OCI-LY7 (cell line): ENCODE results near the gene UBE2D4. TPM values are rescaled to one million over a fixed set of nuclear protein-coding genes. Genes with fewer than 3 reads are reported as not detected.
"Not testable (repeated sequence)": the region's sequence is repeated elsewhere in the genome, so short reads cannot be mapped to it uniquely, and the experiment has no call there.

Experiments
- BruUV-seq: library from RNA; stranded (reverse); fragments of 400-500 nt; replicated peaks from 2 replicates; lab custom pipeline; 2021; lab: Mats Ljungman, UMichigan
- CTCF ChIA-PET: fragments of 300-600 bp; sonication (Branson Sonifier 250); formaldehyde crosslinking; loops from one replicate; lab custom pipeline; 2022; ENCODE audit warnings: antibody characterized with exemption; ENCODE audit not compliant: unreplicated experiment; lab: Charles Lee
- POLR2A ChIA-PET: fragments of 300-600 bp; sonication (Branson Sonifier 250); formaldehyde crosslinking; loops from one replicate; lab custom pipeline; 2022; ENCODE audit warnings: antibody characterized with exemption; lab: Charles Lee
- DNase-seq: peaks from one replicate; pipeline ENCODE4 v3.0.0-alpha.2; 2015; ENCODE audit warnings: low spot score
- H2AFZ ChIP-seq: fragments of 200-600 bp; sonication (generic), shearing (Covaris generic); 2 replicates; pipeline ENCODE4 v1.6.1; 2014; ENCODE audit warnings: mild to moderate bottlenecking, antibody characterized with exemption, low read length, moderate library complexity
- H3K27ac ChIP-seq: fragments of 200-600 bp; sonication (generic); 2 replicates; pipeline ENCODE4 v1.5.1; 2014; ENCODE audit warnings: mixed run types, low read depth, mild to moderate bottlenecking, moderate library complexity, low read length, inconsistent platforms; ENCODE audit not compliant: poor library complexity, severe bottlenecking
- H3K36me3 ChIP-seq: fragments of 200-600 bp; sonication (generic); 2 replicates; pipeline ENCODE4 v1.6.1; 2014; ENCODE audit warnings: mild to moderate bottlenecking, antibody characterized with exemption, low read length, moderate library complexity, mixed read lengths; ENCODE audit not compliant: insufficient read depth
- H3K4me1 ChIP-seq: fragments of 200-600 bp; sonication (generic); 2 replicates; pipeline ENCODE4 v1.5.1; 2014; ENCODE audit warnings: mild to moderate bottlenecking, low read length; ENCODE audit not compliant: insufficient read depth, poor library complexity, severe bottlenecking
- H3K4me2 ChIP-seq: fragments of 200-600 bp; sonication (generic); 2 replicates; pipeline ENCODE4 v1.6.1; 2014; ENCODE audit warnings: mild to moderate bottlenecking, low read length
- H3K4me3 ChIP-seq: fragments of 200-600 bp; sonication (generic); 2 replicates; pipeline ENCODE4 v1.5.1; 2014; ENCODE audit warnings: mild to moderate bottlenecking, low read depth, low read length; ENCODE audit not compliant: poor library complexity, severe bottlenecking
- H3K79me2 ChIP-seq: fragments of 200-600 bp; sonication (generic); 2 replicates; pipeline ENCODE4 v1.6.1; 2016; ENCODE audit warnings: low read depth, mild to moderate bottlenecking, low read length, moderate library complexity, mixed read lengths; ENCODE audit not compliant: insufficient read depth
- H3K9me2 ChIP-seq: fragments of 200-600 bp; sonication (generic); 2 replicates; pipeline ENCODE4 v1.6.1; 2016; ENCODE audit warnings: mild to moderate bottlenecking, low read length, mixed read lengths; ENCODE audit not compliant: insufficient read depth
- H3K9me3 ChIP-seq: fragments of 200-600 bp; sonication (generic); 2 replicates; pipeline ENCODE4 v1.6.1; 2014; ENCODE audit warnings: mild to moderate bottlenecking, mixed run types, low read length, mixed read lengths
- H4K20me1 ChIP-seq: fragments of 200-600 bp; sonication (generic); 2 replicates; pipeline ENCODE4 v1.6.1; 2014; ENCODE audit warnings: mild to moderate bottlenecking, antibody characterized with exemption, low read length, moderate library complexity, mixed read lengths; ENCODE audit not compliant: insufficient read depth
- intact Hi-C: fragments of 100-400 bp; cut with micrococcal nuclease; formaldehyde crosslinking; loops from one replicate; pipeline ENCODE4 v1.10.0; 2022; ENCODE audit not compliant: unreplicated experiment
- total RNA-seq, 2 experiments: library from RNA; depleted of rRNA in 1 of 2; stranded (reverse); fragments of >200 nt in 1 of 2; shearing (Covaris generic) in 1 of 2; gene quantifications; 2 replicates each; pipeline ENCODE4 v1.2.3, GENCODE V29; 2014 to 2022

The UBE2D4 gene
- total RNA-seq, 2 experiments from 2014 or later, result 2.8 to 3.8 TPM

- H3K9me2 ChIP-seq, H2AFZ ChIP-seq, H3K4me2 ChIP-seq, H3K27ac ChIP-seq, BruUV-seq, DNase-seq, intact Hi-C loops, H3K79me2 ChIP-seq, H3K4me3 ChIP-seq, H4K20me1 ChIP-seq, CTCF ChIA-PET, H3K9me3 ChIP-seq, H3K36me3 ChIP-seq, H3K4me1 ChIP-seq, POLR2A ChIA-PET: not testable (repeated sequence)
These were observed 42.2 kb downstream of the UBE2D4 start for GRCh38 chr7:43968172-43969040.

- H3K9me2 ChIP-seq, H4K20me1 ChIP-seq, H2AFZ ChIP-seq, H3K36me3 ChIP-seq, H3K4me1 ChIP-seq, H3K9me3 ChIP-seq, H3K27ac ChIP-seq, H3K79me2 ChIP-seq, BruUV-seq, POLR2A ChIA-PET, CTCF ChIA-PET, intact Hi-C loops, H3K4me2 ChIP-seq, DNase-seq, H3K4me3 ChIP-seq: not testable (repeated sequence)
These were observed 43.4 kb downstream of the UBE2D4 start for GRCh38 chr7:43969586-43969985.

DNA sequence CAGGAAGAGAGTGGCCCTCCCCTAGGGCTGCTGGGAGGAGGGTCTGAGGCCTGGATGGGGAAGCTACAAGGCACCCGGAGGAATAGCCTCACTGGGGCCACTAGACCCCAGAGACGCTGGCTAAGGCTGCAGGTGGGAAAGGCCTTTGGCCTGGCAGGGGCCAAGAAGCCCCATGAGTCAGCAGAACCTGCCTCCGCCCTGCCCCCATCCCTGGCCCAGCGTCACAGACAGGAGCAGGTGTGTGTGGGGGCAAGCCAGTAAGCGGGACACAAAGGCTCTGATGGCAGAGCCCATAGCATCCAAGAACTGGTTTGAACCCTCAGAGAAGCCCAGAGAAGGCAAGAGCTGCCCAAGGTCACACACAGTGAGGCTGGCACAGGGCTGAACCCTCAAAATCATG lies 44.5 kb downstream of the UBE2D4 start:
- H3K4me2 ChIP-seq, H3K36me3 ChIP-seq, H3K9me3 ChIP-seq, BruUV-seq, CTCF ChIA-PET, DNase-seq, H3K79me2 ChIP-seq, H4K20me1 ChIP-seq, intact Hi-C loops, H3K9me2 ChIP-seq, H2AFZ ChIP-seq, H3K27ac ChIP-seq, POLR2A ChIA-PET, H3K4me3 ChIP-seq, H3K4me1 ChIP-seq: not testable (repeated sequence)

- H3K4me3 ChIP-seq, DNase-seq, intact Hi-C loops, BruUV-seq, H3K79me2 ChIP-seq, H3K36me3 ChIP-seq, CTCF ChIA-PET, H3K9me3 ChIP-seq, H2AFZ ChIP-seq, H4K20me1 ChIP-seq, H3K27ac ChIP-seq, H3K4me2 ChIP-seq, POLR2A ChIA-PET, H3K4me1 ChIP-seq, H3K9me2 ChIP-seq: not testable (repeated sequence)
These were observed 47.9 kb downstream of the UBE2D4 start for GRCh38 chr7:43974033-43974573.

DNA sequence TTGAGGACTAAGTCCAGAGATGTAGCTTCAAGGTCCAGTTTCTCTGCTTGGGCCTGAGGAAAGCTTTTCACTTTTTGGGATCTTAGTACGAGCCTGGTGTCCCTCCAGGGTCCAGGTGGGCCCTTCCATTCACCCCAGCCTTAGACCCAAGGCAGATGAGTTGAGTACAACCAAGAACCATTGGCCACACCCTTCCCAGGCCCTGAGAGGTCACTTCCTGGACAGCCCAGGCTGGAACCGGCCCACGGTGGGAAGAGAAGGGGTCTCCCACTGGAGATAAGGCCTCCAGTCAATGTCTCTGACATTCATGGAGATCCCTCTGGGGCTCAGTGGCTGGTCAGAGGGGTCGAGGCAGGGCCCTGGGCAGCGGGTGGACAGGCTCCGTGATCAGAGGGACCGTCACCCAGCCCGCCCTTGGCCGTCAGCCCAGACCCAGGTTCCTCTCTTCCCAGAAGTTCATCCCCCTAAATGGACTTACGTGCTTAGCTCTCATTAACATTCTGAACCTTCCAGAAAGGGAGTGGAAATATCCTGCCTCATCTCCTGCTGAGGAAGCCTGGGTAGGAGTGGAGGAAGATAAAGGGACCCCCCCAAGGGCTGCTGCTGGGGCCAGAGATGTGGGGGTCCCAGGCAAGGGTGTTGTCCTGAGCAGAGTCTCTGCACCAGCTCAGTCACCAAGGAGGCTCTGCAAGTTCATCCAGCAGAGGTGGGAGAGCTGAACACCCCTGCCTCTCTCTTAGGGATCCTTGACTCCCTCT lies 48.7 kb downstream of the UBE2D4 start:
- H4K20me1 ChIP-seq, H3K27ac ChIP-seq, H3K9me3 ChIP-seq, H3K4me1 ChIP-seq, intact Hi-C loops, H3K79me2 ChIP-seq, H3K36me3 ChIP-seq, DNase-seq, H3K9me2 ChIP-seq, H3K4me3 ChIP-seq, CTCF ChIA-PET, H2AFZ ChIP-seq, BruUV-seq, H3K4me2 ChIP-seq, POLR2A ChIA-PET: not testable (repeated sequence)
